ENCODE data around the gene FAM131A.

FAM131A gene

DNA sequence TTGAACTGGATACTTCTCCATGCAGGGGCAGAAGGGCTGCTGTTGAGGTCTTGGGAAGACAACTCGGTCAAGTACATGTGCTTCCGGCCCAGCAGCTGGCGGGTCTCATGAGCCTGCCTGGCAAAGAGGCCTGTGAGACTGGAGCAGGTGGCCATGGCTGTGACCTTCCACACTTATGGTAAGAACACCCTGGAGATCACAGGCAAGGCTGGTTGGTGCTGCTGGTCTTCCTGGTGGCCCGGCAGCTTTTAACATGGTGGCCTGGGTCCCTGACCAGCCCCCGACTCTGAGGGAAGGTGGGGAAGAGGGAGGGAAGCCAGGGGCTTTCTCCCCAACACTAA lies 57.9 kb downstream of the FAM131A start:
- DNase-seq (ENCODE audit: low read depth, low spot score): no peak

Data from astrocyte of the hippocampus (primary cell).